Daoy (cell line): ENCODE results near the gene SYNJ2. TPM values are rescaled to one million over a fixed set of nuclear protein-coding genes. Genes with fewer than 3 reads are reported as not detected.

ENCODE experiments used
- DNase-seq: peaks from one replicate; pipeline ENCODE4 v3.0.0-alpha.2; 2015; ENCODE audit warnings: low read depth
- total RNA-seq: library from RNA; depleted of rRNA; stranded (reverse); fragments of >200 nt; shearing (Covaris generic); gene quantifications from 2 replicates; pipeline ENCODE4 v1.2.3, GENCODE V29; 2014

Gene SYNJ2
- total RNA-seq, 1 experiment from 2014 or later, result 177 TPM

DNA sequence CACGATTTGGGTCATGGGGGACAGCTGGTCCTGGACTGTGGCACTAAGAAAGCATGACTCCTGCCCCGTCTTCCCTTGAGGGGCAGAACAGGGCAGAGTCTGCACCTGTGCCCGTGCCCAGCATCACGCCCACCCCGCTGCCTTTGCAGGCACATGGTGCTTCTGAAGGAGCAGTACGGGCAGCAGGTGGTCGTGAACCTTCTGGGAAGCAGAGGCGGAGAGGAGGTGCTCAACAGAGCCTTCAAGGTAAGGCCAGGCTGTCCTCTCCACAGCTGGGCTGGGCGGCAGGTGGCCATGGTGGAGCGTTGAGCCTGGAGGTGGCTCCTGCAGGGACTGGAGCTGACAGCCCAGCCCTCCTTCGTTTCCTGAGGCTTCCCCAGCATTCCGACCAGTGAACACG, 77.4 kb downstream of the SYNJ2 start:
- peak; percentile 27 for DNase-seq

DNA sequence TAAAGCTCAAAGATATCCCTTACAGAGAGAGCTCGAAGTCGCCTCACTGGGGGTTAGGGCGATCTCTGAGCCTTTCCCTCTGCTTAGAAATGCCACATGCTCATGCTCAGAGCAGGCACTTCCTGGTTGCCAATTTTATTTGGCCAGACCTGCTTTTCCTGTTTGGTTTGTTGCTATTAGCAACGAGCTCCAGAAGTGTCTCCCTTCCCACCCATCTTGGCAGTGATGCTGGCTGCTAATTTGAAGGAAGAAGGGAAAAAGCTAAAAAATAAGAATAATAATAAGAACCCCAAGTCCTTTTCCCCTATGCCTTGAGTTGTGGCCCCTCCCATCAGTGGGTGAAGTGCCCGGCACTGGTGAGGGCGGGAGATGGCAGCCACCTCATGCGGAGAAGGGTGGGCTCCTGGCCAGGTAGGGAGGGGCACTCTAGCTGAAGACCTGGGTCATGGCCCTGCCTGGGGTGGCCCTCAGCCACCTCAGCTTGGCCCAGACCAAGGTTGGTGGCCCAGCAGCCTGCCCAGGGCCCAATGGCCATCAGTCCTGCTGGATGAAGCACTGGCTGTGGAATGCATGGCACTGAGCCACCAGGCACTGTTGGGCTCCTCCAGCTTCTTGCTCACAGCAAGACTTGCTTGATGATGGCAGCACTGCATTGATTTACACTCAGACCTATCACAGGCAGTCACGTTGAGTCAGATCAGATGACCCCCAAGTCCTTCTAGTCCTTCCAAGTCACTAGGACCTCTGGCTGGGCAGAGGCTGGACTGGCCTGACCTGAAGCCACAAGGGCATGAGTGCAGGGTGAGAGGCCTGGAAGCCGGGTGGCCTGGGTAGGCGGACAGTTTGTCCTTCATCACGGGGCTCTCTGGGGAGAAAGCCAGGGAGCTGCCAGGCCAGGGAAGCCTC, 79.0 kb downstream of the SYNJ2 start:
- peak; percentile 96 for DNase-seq

DNA sequence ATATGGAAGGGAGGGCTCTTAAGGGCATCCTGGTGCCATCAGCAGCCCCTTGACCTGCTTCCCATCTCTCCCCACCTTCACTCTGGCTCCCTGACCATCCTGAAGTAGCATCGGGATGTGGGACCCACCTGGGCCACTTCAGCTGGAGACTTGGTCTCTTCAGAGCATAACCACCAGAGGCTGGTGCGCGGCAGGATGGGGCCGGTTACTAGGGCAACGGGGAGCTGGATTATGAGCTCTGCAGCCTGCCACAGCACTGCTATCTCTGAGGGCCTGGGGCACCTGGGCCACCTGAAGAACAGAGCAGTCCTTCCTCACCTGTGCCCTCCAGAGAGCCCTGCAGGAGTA, 79.7 kb downstream of the SYNJ2 start:
- DNase-seq, result peak; percentile 20

DNA sequence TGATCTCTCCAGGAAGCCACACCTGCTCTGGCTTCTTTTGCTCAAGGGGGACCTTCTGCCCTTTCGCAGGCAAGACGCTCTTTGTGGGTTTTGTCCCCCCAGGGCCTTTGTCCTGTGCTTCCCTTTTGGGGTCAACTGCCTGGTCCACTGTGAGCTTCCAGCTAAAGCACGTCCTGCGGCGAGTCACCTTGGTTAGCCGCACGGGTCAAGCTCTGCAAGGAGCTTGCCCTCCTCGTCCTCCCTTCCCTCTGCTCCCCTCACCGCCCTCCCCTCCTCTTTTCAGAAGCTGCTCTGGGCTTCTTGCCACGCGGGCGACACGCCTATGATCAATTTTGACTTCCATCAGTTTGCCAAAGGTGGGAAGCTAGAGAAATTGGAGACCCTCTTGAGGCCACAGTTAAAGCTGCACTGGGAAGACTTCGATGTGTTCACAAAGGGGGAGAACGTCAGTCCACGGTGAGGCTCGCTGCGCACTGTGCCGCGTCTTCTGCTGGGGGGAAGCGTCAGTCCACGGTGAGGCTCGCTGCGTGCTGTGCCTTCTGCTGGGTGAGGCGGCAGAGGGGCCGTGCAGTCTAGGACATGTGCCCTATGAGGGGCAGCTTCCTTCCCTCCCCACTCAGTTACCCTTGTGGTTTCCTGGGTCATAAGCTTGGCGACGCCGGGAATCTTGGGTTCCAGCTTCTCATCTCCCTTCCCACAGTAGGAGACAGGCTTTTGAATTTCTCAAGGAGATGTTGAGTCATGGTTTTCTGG, 80.2 kb downstream of the SYNJ2 start:
- peak; percentile 18 for DNase-seq

DNA sequence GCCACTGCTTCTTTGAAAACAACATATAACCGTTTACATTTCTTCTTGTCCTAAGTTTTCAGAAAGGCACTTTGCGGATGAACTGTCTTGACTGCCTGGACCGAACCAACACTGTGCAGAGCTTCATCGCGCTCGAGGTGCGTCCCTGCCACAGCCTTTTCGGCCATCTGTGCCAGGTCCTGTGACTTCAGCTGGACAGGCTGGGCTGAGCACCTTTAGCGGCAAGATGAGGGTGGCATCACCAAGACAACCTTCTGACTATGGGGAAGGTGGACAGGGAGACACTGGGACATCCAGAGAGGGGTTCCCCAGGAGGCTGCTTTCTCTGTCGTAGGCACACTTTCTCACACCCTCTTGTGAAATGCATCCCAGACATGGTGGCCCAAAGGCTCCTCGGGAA, 82.1 kb downstream of the SYNJ2 start:
- peak; percentile 3 for DNase-seq

DNA sequence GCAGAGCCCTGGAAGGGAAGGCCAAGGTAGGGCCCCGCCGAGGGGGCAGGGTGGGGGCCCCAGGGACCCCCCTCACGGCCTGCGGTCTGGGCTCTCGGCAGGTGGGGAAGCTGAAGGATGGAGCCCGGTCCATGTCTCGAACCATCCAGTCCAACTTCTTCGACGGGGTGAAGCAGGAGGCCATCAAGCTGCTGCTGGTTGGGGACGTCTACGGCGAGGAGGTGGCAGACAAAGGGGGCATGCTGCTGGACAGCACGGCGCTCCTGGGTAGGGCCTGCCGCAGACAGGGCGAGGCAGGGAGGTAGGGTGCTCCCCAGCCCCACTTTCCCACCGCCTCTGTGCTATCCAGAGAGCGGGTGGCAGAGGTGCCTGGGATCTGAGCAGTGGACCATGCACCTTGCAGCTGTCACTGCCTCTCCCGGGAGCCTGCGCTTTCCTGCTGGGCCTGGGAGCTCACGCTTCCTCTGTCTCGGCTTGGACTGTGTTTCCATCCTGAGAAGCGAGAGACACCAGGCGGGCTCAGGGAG, 83.1 kb downstream of the SYNJ2 start:
- peak; percentile 7 for DNase-seq

DNA sequence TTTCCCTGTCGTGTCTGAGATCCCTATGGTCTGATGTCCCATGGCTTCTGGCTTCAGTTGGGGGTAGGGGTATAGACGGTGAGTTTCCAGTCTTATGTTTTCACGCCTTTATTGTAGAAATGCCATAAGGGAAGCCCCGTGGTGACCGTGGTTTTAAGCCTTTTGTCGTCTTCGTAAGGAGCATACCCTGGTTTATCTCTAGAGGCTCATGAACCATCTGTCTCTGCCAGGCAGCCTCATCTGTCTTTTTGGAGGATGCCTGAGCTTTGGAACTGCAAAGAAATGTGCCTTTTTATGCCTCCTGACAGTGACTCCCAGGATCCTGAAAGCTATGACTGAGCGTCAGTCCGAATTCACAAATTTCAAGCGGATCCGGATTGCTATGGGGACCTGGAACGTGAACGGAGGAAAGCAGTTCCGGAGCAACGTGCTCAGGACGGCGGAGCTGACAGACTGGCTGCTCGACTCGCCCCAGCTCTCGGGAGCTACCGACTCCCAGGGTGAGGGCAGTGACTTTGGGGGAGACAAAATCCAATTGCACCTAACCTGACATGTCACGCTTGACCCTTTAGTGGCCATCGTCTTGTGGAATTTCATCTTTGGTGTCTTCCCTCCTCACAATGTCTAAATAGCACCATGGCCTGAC, 84.6 kb downstream of the SYNJ2 start:
- DNase-seq, result peak; percentile 4

DNA sequence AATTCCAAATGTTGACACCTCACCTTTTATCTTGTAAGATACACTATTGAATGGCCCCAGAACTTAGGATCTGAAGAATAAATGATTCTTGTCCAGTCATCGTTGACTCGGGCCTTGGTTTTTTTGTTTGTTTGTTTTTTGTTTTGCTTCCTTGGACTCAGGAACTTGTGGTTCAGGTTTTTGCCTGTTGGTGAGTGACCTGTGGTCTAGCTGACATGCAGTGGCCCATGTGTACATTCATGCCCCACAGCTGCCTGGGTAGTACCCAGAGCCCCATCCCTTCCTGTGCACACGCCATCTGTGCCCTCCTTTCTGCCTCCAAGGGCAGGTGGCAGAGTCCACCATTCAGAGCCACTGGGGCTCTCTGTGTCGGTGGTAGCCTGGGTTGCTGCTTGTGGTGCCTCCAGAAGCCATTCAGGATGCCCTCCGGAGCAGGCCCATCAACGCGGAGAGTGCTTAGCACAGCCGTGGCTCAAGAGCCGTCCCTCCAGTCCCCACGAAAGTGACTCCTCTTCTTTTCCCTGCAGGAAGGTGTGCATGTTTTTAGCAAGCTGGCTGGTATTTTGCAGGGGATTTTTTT, 85.9 kb downstream of the SYNJ2 start:
- peak; percentile 31 for DNase-seq

DNA sequence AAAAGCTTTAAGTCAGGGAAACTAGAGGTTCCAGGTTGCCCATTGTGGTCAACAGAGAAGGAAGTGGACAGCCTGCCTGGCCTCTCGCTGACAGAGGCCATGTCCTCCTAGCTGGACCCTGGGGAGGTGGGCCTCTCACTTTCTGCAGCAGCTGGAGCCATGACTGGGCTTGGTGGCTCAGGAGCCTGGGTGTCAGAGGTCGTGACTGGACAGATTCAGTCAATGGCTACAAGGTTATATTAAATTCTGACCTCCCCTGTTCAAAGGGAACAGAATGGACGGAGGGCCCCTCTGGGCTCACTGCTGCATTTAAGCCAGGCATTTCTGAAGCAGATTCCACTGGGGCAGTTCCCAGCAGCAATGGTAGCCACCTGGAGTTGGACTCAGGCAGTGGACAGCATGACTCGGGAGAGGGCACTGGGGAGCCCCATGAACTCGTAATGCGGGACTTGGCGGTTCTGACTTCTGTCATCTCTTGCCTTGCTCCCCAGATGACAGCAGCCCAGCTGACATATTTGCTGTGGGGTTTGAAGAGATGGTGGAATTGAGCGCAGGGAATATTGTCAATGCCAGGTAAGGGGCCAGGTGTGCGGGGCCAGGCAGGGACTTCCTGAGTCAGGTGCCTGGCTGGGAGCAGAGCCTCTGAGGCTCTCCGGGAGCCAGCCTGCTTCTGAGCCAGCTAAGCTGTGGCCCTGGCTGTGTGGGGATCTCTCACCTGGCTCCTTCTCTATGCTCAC, 86.7 kb downstream of the SYNJ2 start:
- peak; percentile 48 for DNase-seq

DNA sequence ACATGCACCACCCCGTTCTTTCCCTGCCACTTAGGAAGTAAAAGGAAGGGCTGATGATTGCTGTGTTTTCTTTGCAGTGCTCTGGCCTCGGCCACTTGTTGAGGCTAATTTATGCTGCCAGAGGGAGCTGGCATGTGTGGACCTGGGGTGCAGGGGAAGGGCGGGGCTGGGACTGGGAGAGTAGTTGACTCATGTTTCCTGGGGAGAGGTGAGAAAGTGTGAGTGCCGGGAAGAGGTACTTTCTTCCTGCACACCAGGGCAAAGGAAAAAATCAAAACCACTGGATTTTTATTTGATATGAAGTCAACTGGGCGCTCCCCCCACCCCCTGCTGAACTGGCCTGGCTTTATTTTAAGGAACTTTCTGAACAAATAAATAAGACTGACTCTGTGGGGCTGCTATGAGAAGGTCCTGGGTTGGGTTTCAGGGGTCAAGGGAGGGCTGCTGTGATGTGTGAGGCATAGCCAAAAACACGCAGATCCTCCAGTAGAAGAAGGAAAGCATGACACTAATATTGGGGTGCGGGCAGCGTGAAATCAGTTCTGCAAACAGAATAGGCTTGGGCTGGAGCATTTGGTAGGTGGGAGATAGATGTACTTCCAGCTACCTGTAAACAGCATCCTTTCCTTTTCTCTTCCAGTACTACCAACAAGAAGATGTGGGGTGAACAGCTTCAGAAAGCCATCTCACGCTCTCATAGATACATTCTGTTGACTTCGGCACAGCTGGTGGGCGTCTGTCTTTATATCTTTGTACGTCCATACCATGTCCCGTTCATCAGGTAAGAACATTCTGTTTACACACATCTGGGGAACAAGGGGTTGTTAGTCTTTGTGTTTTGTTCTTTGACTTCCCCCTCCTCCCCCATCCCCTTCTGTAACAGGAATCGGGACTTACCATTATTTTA, 87.5 kb downstream of the SYNJ2 start:
- DNase-seq, result peak; percentile 99

DNA sequence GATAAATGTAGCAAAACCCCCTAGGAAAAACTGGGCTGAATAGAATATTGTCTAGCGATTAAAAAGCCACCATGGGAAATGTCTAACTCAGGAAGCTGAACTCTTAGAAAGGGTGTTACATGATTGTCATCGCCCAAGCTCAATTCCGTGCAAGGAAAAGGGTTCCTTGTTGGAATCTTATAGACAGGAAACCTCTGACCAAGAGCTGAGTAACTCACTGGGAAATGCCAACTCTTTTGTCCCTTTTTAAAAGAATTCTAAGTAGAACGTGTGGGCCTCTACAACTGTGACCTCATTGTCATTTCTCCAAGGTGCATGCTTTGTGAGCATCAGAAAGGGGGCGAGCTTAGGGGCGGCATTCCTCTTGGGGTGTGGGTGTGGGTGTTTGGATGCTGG, 88.1 kb downstream of the SYNJ2 start:
- peak; percentile 91 for DNase-seq

DNA sequence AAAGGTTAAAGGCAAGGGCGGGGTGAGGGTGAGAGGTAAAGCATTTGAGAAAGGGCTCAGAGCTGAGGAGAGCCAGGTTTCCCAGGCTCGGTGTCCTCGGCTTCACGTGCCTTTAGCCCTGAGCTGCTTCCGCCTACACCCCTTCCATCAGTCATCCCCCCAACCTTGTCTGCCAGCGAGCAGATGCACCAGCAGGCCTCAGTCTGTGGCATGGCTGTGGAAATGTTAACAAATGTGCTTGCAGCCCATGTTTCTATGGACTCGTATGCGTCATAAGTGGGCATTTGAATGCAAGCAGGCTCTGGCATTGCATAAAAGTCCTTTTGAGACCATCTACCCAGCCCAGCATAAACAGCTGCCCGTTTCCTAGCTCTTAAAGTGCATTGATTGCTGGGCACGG, 88.8 kb downstream of the SYNJ2 start:
- DNase-seq, result no peak

DNA sequence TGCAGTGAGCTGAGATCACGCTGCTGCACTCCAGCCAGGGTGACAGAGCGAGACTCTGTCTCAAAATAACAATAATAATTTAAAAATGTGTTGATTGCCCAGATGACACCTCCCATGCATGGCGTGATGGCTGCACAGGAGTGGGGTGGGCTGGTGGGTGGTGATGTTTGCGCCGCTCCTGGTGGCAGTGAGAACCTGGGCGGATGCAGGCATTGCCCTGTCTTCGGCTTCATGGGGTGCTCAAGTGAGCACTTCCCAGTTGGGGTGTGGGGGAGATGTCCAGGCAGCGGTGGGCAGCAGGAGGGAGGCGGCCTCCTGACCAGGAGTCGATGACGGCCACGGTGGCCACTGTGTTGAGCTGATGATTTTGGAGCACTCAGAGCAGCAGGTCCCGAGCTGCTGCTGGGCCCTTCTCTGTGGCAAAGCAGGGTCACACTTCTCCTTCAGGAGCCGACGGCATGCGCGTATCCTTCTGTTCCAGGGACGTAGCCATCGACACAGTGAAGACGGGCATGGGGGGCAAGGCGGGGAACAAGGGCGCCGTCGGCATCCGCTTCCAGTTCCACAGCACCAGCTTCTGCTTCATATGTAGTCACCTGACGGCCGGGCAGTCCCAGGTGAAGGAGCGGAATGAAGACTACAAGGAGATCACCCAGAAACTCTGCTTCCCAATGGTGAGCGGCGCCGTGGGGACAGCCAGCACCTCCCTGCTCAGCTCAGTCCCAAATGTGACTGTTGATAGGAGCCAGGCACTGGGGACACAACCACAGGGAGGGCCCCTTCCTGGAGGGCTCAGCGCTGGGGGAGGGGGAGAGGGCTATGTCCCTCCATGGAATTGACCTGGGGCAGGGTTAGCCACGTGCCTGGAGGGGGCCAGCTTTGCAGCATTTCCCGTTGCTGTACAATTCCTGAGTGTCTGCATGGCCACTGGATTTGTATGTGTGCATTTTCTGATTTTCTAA, 89.7 kb downstream of the SYNJ2 start:
- DNase-seq, result peak; percentile 7

DNA sequence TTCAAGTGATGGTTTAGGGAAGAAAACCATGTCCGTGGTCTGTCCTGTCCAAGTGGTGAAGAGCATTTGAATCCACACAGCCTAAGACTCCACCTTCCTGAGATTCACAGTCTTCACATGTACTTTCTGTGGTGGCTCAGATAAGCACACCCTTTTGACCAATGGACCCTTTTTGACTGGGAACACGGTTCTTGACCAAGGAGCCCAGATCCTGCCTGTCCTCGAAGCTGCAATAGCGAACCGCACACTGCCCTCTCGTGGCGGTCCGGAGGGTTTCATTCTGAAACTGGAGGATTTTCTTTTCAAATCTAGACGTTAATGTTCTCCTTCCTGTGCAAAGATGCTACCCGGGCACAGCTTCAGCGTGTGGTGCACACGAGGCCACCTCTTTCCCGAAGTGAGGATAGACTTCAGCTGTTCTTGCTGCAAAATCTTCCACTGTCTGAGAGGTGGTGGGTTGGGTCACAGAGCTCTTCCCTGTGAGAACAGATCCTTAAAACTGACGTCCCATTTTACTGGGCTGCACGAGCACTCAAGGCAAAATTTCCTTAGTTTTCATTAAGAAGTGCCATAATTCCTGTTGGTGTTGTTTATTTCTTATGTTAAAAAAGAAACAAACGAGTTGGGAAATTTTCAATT, 90.5 kb downstream of the SYNJ2 start:
- DNase-seq, result peak; percentile 90

DNA sequence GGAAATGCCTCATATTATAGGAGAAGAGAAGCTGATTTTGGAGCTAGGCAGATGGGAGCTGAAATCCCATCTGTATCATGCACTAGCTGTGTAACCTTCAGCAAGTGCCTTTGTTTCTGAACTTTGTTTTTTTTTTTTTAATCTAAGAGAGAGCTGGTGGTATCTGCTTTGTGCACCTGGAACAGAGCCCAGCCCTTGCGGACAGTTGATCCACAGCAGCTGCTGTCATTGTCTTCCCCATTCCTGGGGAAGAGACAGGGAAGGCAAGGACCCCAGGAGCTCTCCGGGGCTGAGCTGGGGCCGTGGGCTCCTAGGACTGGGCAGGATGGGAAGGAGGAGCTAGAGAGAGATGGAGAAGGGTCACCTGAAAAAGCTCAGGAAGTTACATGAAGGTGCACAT, 92.1 kb downstream of the SYNJ2 start:
- no peak for DNase-seq

DNA sequence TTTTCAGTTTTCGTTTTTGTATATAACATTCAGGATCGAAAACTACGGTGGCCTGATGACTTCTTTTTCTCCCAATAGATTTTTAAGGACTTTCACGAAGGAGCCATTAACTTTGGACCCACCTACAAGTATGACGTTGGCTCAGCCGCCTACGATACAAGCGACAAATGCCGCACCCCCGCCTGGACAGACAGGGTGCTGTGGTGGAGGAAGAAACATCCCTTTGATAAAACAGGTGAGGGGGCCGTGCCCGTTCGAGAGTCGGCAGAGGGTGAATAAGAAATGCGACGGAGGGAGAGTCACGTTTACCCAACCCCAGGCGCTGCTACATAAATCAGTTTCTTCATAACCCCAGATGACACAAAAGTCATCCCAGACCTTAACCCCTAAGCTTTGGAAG, 94.9 kb downstream of the SYNJ2 start:
- DNase-seq, result no peak

DNA sequence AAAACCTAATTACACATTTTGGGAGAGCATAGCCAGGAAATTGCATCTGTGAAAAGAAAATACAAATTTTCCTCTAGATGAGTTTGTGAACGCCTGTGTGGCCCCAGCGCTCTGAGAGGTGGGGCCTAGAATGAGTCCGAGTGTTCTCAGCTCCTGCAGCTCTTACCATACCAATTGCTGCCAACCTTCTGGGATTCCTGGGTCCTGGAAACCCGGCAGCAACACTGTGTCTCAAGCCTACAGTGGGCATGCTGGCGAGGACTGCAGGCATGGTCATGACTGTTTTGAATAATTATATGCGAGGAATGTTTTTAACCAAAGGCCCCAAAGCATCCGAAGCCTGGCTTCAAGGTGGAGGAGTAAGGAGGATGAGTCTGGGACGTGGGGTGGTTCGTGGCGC, 96.0 kb downstream of the SYNJ2 start:
- DNase-seq, result no peak

DNA sequence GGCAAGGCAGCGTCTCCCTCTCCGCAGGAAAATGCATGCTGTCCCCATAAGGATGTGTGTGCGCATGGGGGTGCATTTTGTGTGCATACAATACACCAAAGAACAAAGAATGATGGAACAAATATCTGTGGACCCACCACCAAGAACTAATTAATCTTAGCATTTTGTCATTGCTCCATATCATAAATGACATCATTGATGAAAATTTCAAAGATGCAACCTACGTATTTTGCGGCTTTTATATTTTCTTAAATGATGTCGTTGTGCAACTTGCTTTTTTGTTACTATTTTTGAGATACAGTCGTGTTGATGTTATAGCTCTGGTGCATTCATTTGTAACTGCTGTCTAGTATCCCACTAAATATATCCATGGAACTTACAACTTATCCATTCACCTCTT, 96.7 kb downstream of the SYNJ2 start:
- DNase-seq, result no peak
